Liver (tissue), 9 donors: ENCODE measurements around the gene HDDC3. TPM values are rescaled to one million over a fixed set of nuclear protein-coding genes. Genes with fewer than 3 reads are reported as not detected.

ENCODE experiments used
- DNase-seq: peaks from one replicate; pipeline ENCODE4 v3.0.0-alpha.2; 2017; ENCODE audit warnings: low spot score
- H3K27ac ChIP-seq, 2 donors: one replicate each; pipeline ENCODE4 v1.7.0; 2013; ENCODE audit warnings: inconsistent platforms in 2 of 2, low read length in 2 of 2, control low read depth in 1 of 2, low read depth in 1 of 2, mild to moderate bottlenecking in 1 of 2
- H3K27me3 ChIP-seq, 4 donors: one replicate each; pipeline versions ENCODE4 v1.6.1 to v1.7.0; 2013; ENCODE audit warnings: low read length in 3 of 4, inconsistent platforms in 1 of 4, mild to moderate bottlenecking in 1 of 4, moderate library complexity in 1 of 4; ENCODE audit not compliant: control insufficient read depth in 4 of 4, insufficient read depth in 4 of 4
- H3K36me3 ChIP-seq, 4 donors: one replicate each; pipeline versions ENCODE4 v1.6.1 to v1.7.0; 2013; ENCODE audit warnings: low read length in 3 of 4, mild to moderate bottlenecking in 3 of 4, low read depth in 1 of 4, moderate library complexity in 1 of 4; ENCODE audit not compliant: control insufficient read depth in 4 of 4, insufficient read depth in 3 of 4
- H3K4me1 ChIP-seq, 4 donors: one replicate each; pipeline versions ENCODE4 v1.6.1 to v1.7.0; 2013; ENCODE audit warnings: low read length in 3 of 4, mild to moderate bottlenecking in 3 of 4, moderate library complexity in 1 of 4; ENCODE audit not compliant: control insufficient read depth in 4 of 4, insufficient read depth in 4 of 4
- H3K4me3 ChIP-seq, 3 donors: one replicate each; pipeline versions ENCODE4 v1.6.1 to v1.7.0; 2013; ENCODE audit warnings: low read length in 3 of 3, control low read depth in 1 of 3, low read depth in 1 of 3, mild to moderate bottlenecking in 1 of 3
- H3K9ac ChIP-seq, 2 donors: one replicate each; pipeline ENCODE4 v1.7.0; 2013; ENCODE audit warnings: low read length in 2 of 2, mild to moderate bottlenecking in 2 of 2, moderate library complexity in 2 of 2, control low read depth in 1 of 2, low read depth in 1 of 2
- H3K9me3 ChIP-seq, 4 donors: one replicate each; pipeline versions ENCODE4 v1.6.1 to v1.7.0; 2013; ENCODE audit warnings: low read length in 3 of 4; ENCODE audit not compliant: control insufficient read depth in 4 of 4
- ATF3 ChIP-seq: IDR thresholded peaks from 2 replicates; pipeline ENCODE4 v1.6.1; 2016; ENCODE audit warnings: antibody characterized with exemption
- EGR1 ChIP-seq, 2 donors: IDR thresholded peaks; 2 replicates each; pipeline ENCODE4 v1.6.1; 2016 to 2018; ENCODE audit warnings: antibody characterized with exemption in 2 of 2, low read depth in 2 of 2
- FOXA1 ChIP-seq: IDR thresholded peaks from 2 replicates; pipeline ENCODE4 v1.6.1; 2016; ENCODE audit warnings: antibody characterized with exemption
- FOXA2 ChIP-seq: IDR thresholded peaks from 2 replicates; pipeline ENCODE4 v1.6.1; 2016; ENCODE audit warnings: antibody characterized with exemption
- GABPA ChIP-seq, 2 donors: IDR thresholded peaks in 1 of 2; conservative IDR thresholded peaks in 1 of 2; 2 replicates each; pipeline ENCODE4 v1.6.1; 2016; ENCODE audit warnings: antibody characterized with exemption in 2 of 2, mild to moderate bottlenecking in 1 of 2, moderate library complexity in 1 of 2
- HNF4A ChIP-seq, 2 donors: conservative IDR thresholded peaks; 2 replicates each; pipeline ENCODE4 v1.6.1; 2016; ENCODE audit warnings: antibody characterized with exemption in 2 of 2, mild to moderate bottlenecking in 2 of 2
- HNF4G ChIP-seq: IDR thresholded peaks from 2 replicates; pipeline ENCODE4 v1.6.1; 2016; ENCODE audit warnings: antibody characterized with exemption
- JUND ChIP-seq, 2 donors: IDR thresholded peaks; 2 replicates each; pipeline ENCODE4 v1.6.1; 2016; ENCODE audit warnings: antibody characterized with exemption in 2 of 2
- MAX ChIP-seq: IDR thresholded peaks from 2 replicates; pipeline ENCODE4 v1.6.1; 2016; ENCODE audit warnings: antibody characterized with exemption
- NR2F2 ChIP-seq: IDR thresholded peaks from 2 replicates; pipeline ENCODE4 v1.6.1; 2016; ENCODE audit warnings: antibody characterized with exemption
- RAD21 ChIP-seq, 2 donors: IDR thresholded peaks; 2 replicates each; pipeline ENCODE4 v1.6.1; 2016; ENCODE audit warnings: antibody characterized with exemption in 2 of 2, mild to moderate bottlenecking in 2 of 2
- REST ChIP-seq: IDR thresholded peaks from 2 replicates; pipeline ENCODE4 v1.6.1; 2016; ENCODE audit warnings: antibody characterized with exemption, mild to moderate bottlenecking
- RXRA ChIP-seq, 2 donors: IDR thresholded peaks; 2 replicates each; pipeline ENCODE4 v1.6.1; 2017 to 2018; ENCODE audit warnings: antibody characterized with exemption in 2 of 2, mild to moderate bottlenecking in 1 of 2
- SP1 ChIP-seq: IDR thresholded peaks from 2 replicates; pipeline ENCODE4 v1.6.1; 2018; ENCODE audit warnings: antibody characterized with exemption, mild to moderate bottlenecking
- YY1 ChIP-seq: IDR thresholded peaks from 2 replicates; pipeline ENCODE4 v1.6.1; 2016; ENCODE audit warnings: antibody characterized with exemption, mild to moderate bottlenecking
- WGBS: extraction: QIAGEN DNeasy Blood & Tissue Kit; methylation state at CpG from one replicate; pipeline ENCODE4 v1.1.7; 2013; 5-methylcytosine and 5-hydroxymethylcytosine counted together
- polyA plus RNA-seq, 2 donors: library from polyadenylated mRNA; stranded (reverse) in 1 of 2; unstranded in 1 of 2; fragments of 200-250 nt in 1 of 2; fragments of >200 nt in 1 of 2; fragmentation: Nextera tagmentation in 1 of 2; extraction: Ambion mirVana in 1 of 2; gene quantifications; one replicate each; pipeline versions ENCODE4 v1.2.1 to v1.2.3, GENCODE V29; 2013 to 2015
- total RNA-seq, 2 donors: library from RNA; depleted of rRNA; stranded (reverse); fragments of >200 nt; gene quantifications; one replicate each; pipeline ENCODE4 v1.2.3, GENCODE V29; 2014
- TF ChIP-seq, protein P1 (sequence below): IDR thresholded peaks from 2 replicates; pipeline ENCODE4 v1.6.1; 2016; ENCODE audit warnings: antibody characterized with exemption
- TF ChIP-seq, protein P2 (sequence below): fragments of 150-350 bp; IDR thresholded peaks from 2 replicates; pipeline ENCODE4 v1.5.1; 2017; ENCODE audit warnings: improper control_type of control experiment, low read depth, low read length; ENCODE audit not compliant: missing input control
- donor health status: healthy.
- donor health status: healthy.
- donor health status: healthy.
- donor health status: healthy.
- donor health status: healthy.

Gene HDDC3
- total and polyA plus RNA-seq, 4 donors, result 12.5 to 15.4 (median 14.1) TPM

GRCh38 chr15:90921887-90922286, 10.5 kb downstream of the HDDC3 start:
- WGBS, result 79% methylated on average over 4 of the region's 4 CpGs
- Histone ChIP-seq H3K4me3 (no peak overlapping the region), H3K9me3 (no peaks in the 10 kb centered on the region), H3K27ac (no peak overlapping the region), H3K9ac (no peak overlapping the region), H3K36me3 (peaks cover 5 to 45% (median 42%) of the 10 kb centered on the region in 4 donors), H3K27me3 (no peaks in the 10 kb centered on the region), H3K4me1 (no peaks in the 10 kb centered on the region)
- TF ChIP-seq, protein P1, sequence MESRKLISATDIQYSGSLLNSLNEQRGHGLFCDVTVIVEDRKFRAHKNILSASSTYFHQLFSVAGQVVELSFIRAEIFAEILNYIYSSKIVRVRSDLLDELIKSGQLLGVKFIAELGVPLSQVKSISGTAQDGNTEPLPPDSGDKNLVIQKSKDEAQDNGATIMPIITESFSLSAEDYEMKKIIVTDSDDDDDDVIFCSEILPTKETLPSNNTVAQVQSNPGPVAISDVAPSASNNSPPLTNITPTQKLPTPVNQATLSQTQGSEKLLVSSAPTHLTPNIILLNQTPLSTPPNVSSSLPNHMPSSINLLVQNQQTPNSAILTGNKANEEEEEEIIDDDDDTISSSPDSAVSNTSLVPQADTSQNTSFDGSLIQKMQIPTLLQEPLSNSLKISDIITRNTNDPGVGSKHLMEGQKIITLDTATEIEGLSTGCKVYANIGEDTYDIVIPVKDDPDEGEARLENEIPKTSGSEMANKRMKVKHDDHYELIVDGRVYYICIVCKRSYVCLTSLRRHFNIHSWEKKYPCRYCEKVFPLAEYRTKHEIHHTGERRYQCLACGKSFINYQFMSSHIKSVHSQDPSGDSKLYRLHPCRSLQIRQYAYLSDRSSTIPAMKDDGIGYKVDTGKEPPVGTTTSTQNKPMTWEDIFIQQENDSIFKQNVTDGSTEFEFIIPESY, result no peak
- TF ChIP-seq SP1, result no peak
- TF ChIP-seq EGR1 (IDR thresholded peaks at IDR 0.05; ENCODE audit: low read depth in 2 of 2), result no peak
- no peak for TF ChIP-seq YY1
- no peak for TF ChIP-seq FOXA2
- no peak for TF ChIP-seq JUND (IDR thresholded peaks at IDR 0.05)
- no peak for TF ChIP-seq MAX
- TF ChIP-seq NR2F2, result no peak
- TF ChIP-seq FOXA1, result no peak
- TF ChIP-seq RXRA (IDR thresholded peaks at IDR 0.05), result no peak
- TF ChIP-seq ATF3, result no peak
- TF ChIP-seq HNF4A (conservative IDR thresholded peaks at IDR 0.05), result no peak
- TF ChIP-seq, protein P2, sequence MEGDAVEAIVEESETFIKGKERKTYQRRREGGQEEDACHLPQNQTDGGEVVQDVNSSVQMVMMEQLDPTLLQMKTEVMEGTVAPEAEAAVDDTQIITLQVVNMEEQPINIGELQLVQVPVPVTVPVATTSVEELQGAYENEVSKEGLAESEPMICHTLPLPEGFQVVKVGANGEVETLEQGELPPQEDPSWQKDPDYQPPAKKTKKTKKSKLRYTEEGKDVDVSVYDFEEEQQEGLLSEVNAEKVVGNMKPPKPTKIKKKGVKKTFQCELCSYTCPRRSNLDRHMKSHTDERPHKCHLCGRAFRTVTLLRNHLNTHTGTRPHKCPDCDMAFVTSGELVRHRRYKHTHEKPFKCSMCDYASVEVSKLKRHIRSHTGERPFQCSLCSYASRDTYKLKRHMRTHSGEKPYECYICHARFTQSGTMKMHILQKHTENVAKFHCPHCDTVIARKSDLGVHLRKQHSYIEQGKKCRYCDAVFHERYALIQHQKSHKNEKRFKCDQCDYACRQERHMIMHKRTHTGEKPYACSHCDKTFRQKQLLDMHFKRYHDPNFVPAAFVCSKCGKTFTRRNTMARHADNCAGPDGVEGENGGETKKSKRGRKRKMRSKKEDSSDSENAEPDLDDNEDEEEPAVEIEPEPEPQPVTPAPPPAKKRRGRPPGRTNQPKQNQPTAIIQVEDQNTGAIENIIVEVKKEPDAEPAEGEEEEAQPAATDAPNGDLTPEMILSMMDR, result no peak
- no peak for TF ChIP-seq RAD21 (IDR thresholded peaks at IDR 0.05)
- no peak for TF ChIP-seq HNF4G
- no peak for TF ChIP-seq GABPA (IDR thresholded peaks at IDR 0.05 in 1 of 2, conservative IDR thresholded peaks at IDR 0.05 in 1 of 2)
- no peak for TF ChIP-seq REST
- DNase-seq, result no peak

- TF ChIP-seq REST, result no peak
- TF ChIP-seq SP1, result no peak
- no peak for TF ChIP-seq JUND (IDR thresholded peaks at IDR 0.05)
- TF ChIP-seq HNF4G, result no peak
- no peak for TF ChIP-seq RXRA (IDR thresholded peaks at IDR 0.05)
- TF ChIP-seq, protein P2, result no peak
- TF ChIP-seq HNF4A (conservative IDR thresholded peaks at IDR 0.05), result no peak
- no peak for DNase-seq
- H3K36me3 ChIP-seq, result peaks cover 6 to 71% (median 50%) of the 10 kb centered on the region in 4 donors
- H3K27me3 ChIP-seq, result no peaks in the 10 kb centered on the region
- no peak overlapping the region for H3K27ac ChIP-seq
- no peak overlapping the region for H3K4me3 ChIP-seq
- no peaks in the 10 kb centered on the region for H3K4me1 ChIP-seq
- 95% methylated on average over 6 of the region's 6 CpGs for WGBS
- no peaks in the 10 kb centered on the region for H3K9me3 ChIP-seq
- H3K9ac ChIP-seq, result no peak overlapping the region
Observed at GRCh38 chr15:90918835-90919234, 13.5 kb downstream of the HDDC3 start.
